Heart left ventricle (tissue), 11 donors: Measurements from ENCODE around the gene CMC4. TPM values are rescaled to one million over a fixed set of nuclear protein-coding genes. Genes with fewer than 3 reads are reported as not detected.

ENCODE experiments used
- polyA plus RNA-seq, 2 donors: library from polyadenylated mRNA; stranded (reverse); fragments of 200-250 nt; gene quantifications; one replicate each; pipeline ENCODE4 v1.2.3, GENCODE V29; 2013
- total RNA-seq, 9 donors: library from RNA; depleted of rRNA in 2 of 9; stranded (reverse); fragments of >200 nt in 2 of 9; fragmentation: NEBNext Ultra II Directional in 3 of 9; extraction: Animal tissue kit (Norgen Biotek cat#: 25700) in 3 of 9; gene quantifications; one replicate each; pipeline versions ENCODE4 v1.1.0 to v1.2.4, GENCODE V29; 2016 to 2023
- donor health status: ischemic (EF 13 %, LVEDD 7.1; RV severe dilation, severe dysfunction).
- donor health status: healthy with polysubstance abuse.
- donor health status: DM: no; HTN: yes; CAD: no.
- donor health status: DM: no; HTN: no; CAD: no.
- donor health status: ischemic (EF 25% LVEDD 5.7; RV mildly dilated, moderate dysfunction).
- donor health status: healthy.
- donor health status: DM: yes; HTN: yes; CAD: no.
- donor health status: PGD.
- donor health status: nonischemic (EF 23%, LVEDD 6.1; RV moderate dilation, normal function).

CMC4 gene
- total and polyA plus RNA-seq, 11 donors = 14.4 to 74.3 (median 24.0) TPM

Other genes starting within 250 kb of the CMC4 start
- under 1 TPM in 2 of 9 donors, not detected in 7; 0.29 to 0.32 TPM for gene SMIM9, start 236.5 kb downstream of the CMC4 start, total RNA-seq
- not detected for gene SMIM9, start 236.5 kb downstream of the CMC4 start, polyA plus RNA-seq
- 10 to 100 TPM; 16.8 to 34.5 (median 21.5) TPM for gene F8A1, start 184.8 kb downstream of the CMC4 start, total RNA-seq
- 10 to 100 TPM; 10.2 to 35.7 TPM for gene F8A1, start 184.8 kb downstream of the CMC4 start, polyA plus RNA-seq
- 10 to 100 TPM; 26.9 to 75.1 (median 44.3) TPM for gene F8, start 48.4 kb downstream of the CMC4 start, total RNA-seq
- 10 to 100 TPM; 32.6 to 60.2 TPM for gene F8, start 48.4 kb downstream of the CMC4 start, polyA plus RNA-seq
- gene FUNDC2, start 44.3 kb downstream of the CMC4 start, total RNA-seq = 100 to 1,000 TPM; 147 to 390 (median 259) TPM
- gene FUNDC2, start 44.3 kb downstream of the CMC4 start, polyA plus RNA-seq = 100 to 1,000 TPM; 445 TPM
- gene MTCP1, start within 50 bp of the CMC4 start, total RNA-seq = 10 to 100 TPM in 7 of 9 donors, under 1 TPM in 2; 0.24 to 60.0 (median 44.8) TPM
- 100 to 1,000 TPM in 1 of 2 donors, 10 to 100 TPM in 1; 13.8 to 185 TPM for gene MTCP1, start within 50 bp of the CMC4 start, polyA plus RNA-seq
- 10 to 100 TPM in 8 of 9 donors, 1 to 10 TPM in 1; 7.9 to 18.7 (median 16.6) TPM for gene BRCC3, start 372 bp upstream of the CMC4 start, total RNA-seq
- 10 to 100 TPM in 1 of 2 donors, 1 to 10 TPM in 1; 3.6 to 15.0 TPM for gene BRCC3, start 372 bp upstream of the CMC4 start, polyA plus RNA-seq
- gene VBP1, start 145.3 kb upstream of the CMC4 start, total RNA-seq = 10 to 100 TPM; 39.6 to 82.8 (median 72.3) TPM
- gene VBP1, start 145.3 kb upstream of the CMC4 start, polyA plus RNA-seq = 10 to 100 TPM; 35.7 to 78.2 TPM
- gene RAB39B, start 193.4 kb upstream of the CMC4 start, total RNA-seq = under 1 TPM in 8 of 9 donors, not detected in 1; 0.05 to 0.77 (median 0.29) TPM
- under 1 TPM; 0.08 to 0.15 TPM for gene RAB39B, start 193.4 kb upstream of the CMC4 start, polyA plus RNA-seq